Thyroid gland (tissue), 4 donors: ENCODE measurements around the gene LAMB1. TPM values are rescaled to one million over a fixed set of nuclear protein-coding genes. Genes with fewer than 3 reads are reported as not detected.

Experiments
- DNase-seq, 2 donors: peaks; one replicate each; pipeline ENCODE4 v3.0.0-alpha.2; 2019
- H3K27ac ChIP-seq, 3 donors: fragments of 200-600 bp; sonication (generic); 1 replicate in 2 of 3; 2 replicates in 1 of 3; pipeline ENCODE4 v1.5.1; 2016 to 2019; ENCODE audit warnings: mild to moderate bottlenecking in 1 of 3, moderate library complexity in 1 of 3
- H3K27me3 ChIP-seq: fragments of 200-600 bp; sonication (generic); one replicate; pipeline ENCODE4 v1.5.1; 2019
- H3K36me3 ChIP-seq, 2 donors: fragments of 200-600 bp; sonication (generic); one replicate each; pipeline ENCODE4 v1.5.1; 2016 to 2019
- H3K4me1 ChIP-seq, 2 donors: fragments of 200-600 bp; sonication (generic); one replicate each; pipeline ENCODE4 v1.5.1; 2017 to 2019
- H3K4me3 ChIP-seq, 3 donors: fragments of 200-600 bp; sonication (generic); replicated peaks in 1 of 3; 1 replicate in 2 of 3; 2 replicates in 1 of 3; pipeline ENCODE4 v1.5.1; 2016; ENCODE audit warnings: mild to moderate bottlenecking in 1 of 3
- H3K9me3 ChIP-seq: fragments of 200-600 bp; sonication (generic); one replicate; pipeline ENCODE4 v1.5.1; 2017
- CTCF ChIP-seq, 6 experiments: fragments of 200-600 bp in 3 of 6; fragments of 450-650 bp in 3 of 6; sonication (generic) in 3 of 6; IDR thresholded peaks; one replicate each; pipeline ENCODE4 v1.5.1; 2016 to 2019; ENCODE audit warnings: antibody characterized with exemption in 6 of 6, mild to moderate bottlenecking in 2 of 6, inconsistent platforms in 1 of 6, moderate library complexity in 1 of 6
- POLR2A ChIP-seq, 2 donors: fragments of 450-650 bp; IDR thresholded peaks; one replicate each; pipeline ENCODE4 v1.6.1; 2017; ENCODE audit warnings: antibody characterized with exemption in 2 of 2, mild to moderate bottlenecking in 2 of 2, moderate library complexity in 1 of 2
- WGBS, 2 donors: methylation state at CpG; one replicate each; pipeline ENCODE4 v1.1.5; 2017; 5-methylcytosine and 5-hydroxymethylcytosine counted together
- intact Hi-C: fragments of 100-400 bp; cut with DNase I; formaldehyde crosslinking; loops from one replicate; pipeline ENCODE4 v1.15.1; 2023
- small RNA-seq: library from RNA; depleted of rRNA; stranded (forward); fragments of <200 nt; gene quantifications from one replicate; pipeline ENCODE3, GENCODE V24; 2016
- total RNA-seq, 4 donors: library from RNA; depleted of rRNA; stranded (reverse); fragments of >200 nt; gene quantifications; one replicate each; pipeline ENCODE4 v1.2.3, GENCODE V29; 2016

The LAMB1 gene
- total RNA-seq, 4 donors from 2014 or later, result 103 to 112 (median 106) TPM

- intact Hi-C loops, result loop anchor here (10.0 kb wide), 3 partner anchors 130 to 410 kb away; partner anchors contain the start of gene CBLL1
- H3K36me3 ChIP-seq, result no peaks in the 10 kb centered on the region
- H3K4me3 ChIP-seq, result no peak overlapping the region
- no peaks in the 10 kb centered on the region for H3K9me3 ChIP-seq
- no peaks in the 10 kb centered on the region for H3K4me1 ChIP-seq
- 29% methylated on average over 6 of the region's 6 CpGs for WGBS, 2 donors
- no peaks in the 10 kb centered on the region for H3K27me3 ChIP-seq
- peak; percentile 28 to 80 (median 72) for TF ChIP-seq CTCF (IDR thresholded peaks at IDR 0.05)
- TF ChIP-seq POLR2A (IDR thresholded peaks at IDR 0.05), result no peak
- H3K27ac ChIP-seq, result no peak overlapping the region
- DNase-seq, result peak; percentile 22 to 37
Measured at GRCh38 chr7:107874605-107875446, 128.1 kb downstream of the LAMB1 start.

- no peaks in the 10 kb centered on the region for H3K27me3 ChIP-seq
- no peak for TF ChIP-seq CTCF (IDR thresholded peaks at IDR 0.05)
- no peak for TF ChIP-seq POLR2A (IDR thresholded peaks at IDR 0.05)
- WGBS, 2 donors, result 78 to 83% methylated on average over 2 of the region's 2 CpGs
- no peaks in the 10 kb centered on the region for H3K36me3 ChIP-seq
- DNase-seq, result no peak
- no peak overlapping the region for H3K27ac ChIP-seq
- H3K4me1 ChIP-seq, result no peaks in the 10 kb centered on the region
- H3K4me3 ChIP-seq, result no peak overlapping the region
- intact Hi-C loops, result loop anchor here (10.0 kb wide), 3 partner anchors 129 to 409 kb away; partner anchors contain the start of gene CBLL1
- no peaks in the 10 kb centered on the region for H3K9me3 ChIP-seq
Measured at GRCh38 chr7:107874111-107874510, 128.8 kb downstream of the LAMB1 start.

Small RNA genes within 50 kb of the gene (small RNA-seq; reads per million reads assigned to genes)
- not detected for gene RF00012

Other genes starting within 250 kb of the LAMB1 start
- gene SLC26A3, start 199.9 kb downstream of the LAMB1 start, total RNA-seq, result under 1 TPM in 1 of 4 donors, not detected in 3; 0.45 TPM
- 100 to 1,000 TPM; 108 to 343 (median 213) TPM for gene DLD, start 112.0 kb downstream of the LAMB1 start, total RNA-seq
- gene LAMB4, start 127.2 kb upstream of the LAMB1 start, total RNA-seq, result 1 to 10 TPM in 2 of 4 donors, under 1 TPM in 2; 0.15 to 8.1 (median 1.7) TPM